ENCODE measurements around the gene ARL10.
A peak's percentile ranks its signal among the peaks of the same experiment; 100 is the strongest.

The ARL10 gene

DNA sequence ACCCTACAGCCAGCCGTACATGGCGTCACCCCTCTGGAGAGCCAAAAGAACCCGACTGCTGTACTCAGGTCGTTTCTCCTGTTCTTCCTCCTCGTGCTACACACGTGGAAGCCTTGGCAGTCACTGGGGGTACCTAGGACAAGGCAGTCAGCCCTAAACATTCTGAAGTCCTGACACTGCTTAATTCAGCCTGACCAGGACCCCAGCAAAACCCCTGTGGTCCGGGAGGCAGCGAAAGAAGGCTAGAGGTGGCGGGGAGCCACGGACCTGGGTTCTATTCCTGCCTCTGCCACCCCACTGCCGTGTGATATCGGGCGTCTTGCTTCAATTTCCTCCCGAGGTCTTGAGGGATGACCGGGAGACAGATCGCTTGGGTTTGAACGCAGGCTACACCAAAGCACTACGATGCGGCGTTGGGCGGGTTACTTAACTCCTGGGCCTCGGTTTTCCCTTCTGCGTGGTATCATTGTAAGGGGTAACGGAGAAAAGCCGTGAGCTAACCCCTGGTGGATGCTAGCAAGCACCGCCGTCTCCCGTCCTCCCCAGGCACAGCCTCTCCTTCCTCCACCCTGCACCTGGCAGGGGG, 429 bp upstream of the ARL10 start:
- Histone ChIP-seq H3K27me3 (ENCODE audit: low read depth, low read length) (no peaks in the 10 kb centered on the region), H3K4me1 (ENCODE audit: control insufficient read depth in 1 of 2, insufficient read depth in 2 of 2, low read length in 2 of 2) (peaks cover 0 to 20% of the 10 kb centered on the region in 2 donors), H3K27ac (ENCODE audit: low read length) (no peak overlapping the region), H3K4me3 (ENCODE audit: low read depth in 1 of 2, low read length in 2 of 2) (peak overlapping the region; percentile 67 to 94), H3K9me3 (ENCODE audit: control insufficient read depth in 1 of 2, low read length in 2 of 2) (no peaks in the 10 kb centered on the region), H3K36me3 (ENCODE audit: control insufficient read depth in 1 of 2, insufficient read depth in 2 of 2, low read length in 2 of 2) (peaks cover 0 to 20% of the 10 kb centered on the region in 2 donors)

DNA sequence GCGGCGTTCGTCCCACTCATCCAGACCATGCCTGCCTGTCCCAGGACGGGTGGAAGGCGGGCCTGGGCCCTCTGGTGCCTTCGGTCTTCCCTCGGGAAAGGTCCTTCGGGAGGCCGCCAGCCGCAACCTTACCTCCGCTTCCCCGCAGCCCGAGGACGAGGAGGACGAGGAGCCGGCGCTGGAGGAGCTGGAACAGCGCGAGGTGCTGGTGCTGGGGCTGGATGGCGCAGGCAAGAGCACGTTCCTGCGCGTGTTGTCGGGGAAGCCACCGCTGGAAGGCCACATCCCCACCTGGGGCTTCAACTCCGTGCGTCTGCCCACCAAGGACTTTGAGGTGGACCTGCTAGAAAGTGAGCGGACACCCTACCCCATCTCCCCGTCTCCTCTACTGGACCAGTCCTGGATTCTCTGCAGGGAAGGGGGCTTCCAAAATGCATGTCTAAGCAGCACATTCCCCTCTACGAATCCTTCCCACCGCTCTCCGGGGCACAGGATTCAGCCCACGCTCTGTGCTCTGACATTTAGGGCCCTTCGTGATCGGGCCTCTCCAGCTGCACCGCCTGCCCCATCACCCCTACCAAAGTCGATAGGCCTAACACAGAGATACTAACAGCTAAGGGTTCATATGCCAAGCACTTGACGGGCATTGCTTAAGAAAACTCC, 1.1 kb downstream of the ARL10 start:
- H3K27me3 ChIP-seq (ENCODE audit: low read depth, low read length): no peaks in the 10 kb centered on the region
- no peaks in the 10 kb centered on the region for H3K9me3 ChIP-seq (ENCODE audit: control insufficient read depth in 1 of 2, low read length in 2 of 2)
- H3K36me3 ChIP-seq (ENCODE audit: control insufficient read depth in 1 of 2, insufficient read depth in 2 of 2, low read length in 2 of 2): peaks cover 0 to 25% of the 10 kb centered on the region in 2 donors
- H3K4me3 ChIP-seq (ENCODE audit: low read depth in 1 of 2, low read length in 2 of 2): peak overlapping the region; percentile 50 to 94
- H3K27ac ChIP-seq (ENCODE audit: low read length): no peak overlapping the region
- peaks cover 0 to 14% of the 10 kb centered on the region in 2 donors for H3K4me1 ChIP-seq (ENCODE audit: control insufficient read depth in 1 of 2, insufficient read depth in 2 of 2, low read length in 2 of 2)

DNA sequence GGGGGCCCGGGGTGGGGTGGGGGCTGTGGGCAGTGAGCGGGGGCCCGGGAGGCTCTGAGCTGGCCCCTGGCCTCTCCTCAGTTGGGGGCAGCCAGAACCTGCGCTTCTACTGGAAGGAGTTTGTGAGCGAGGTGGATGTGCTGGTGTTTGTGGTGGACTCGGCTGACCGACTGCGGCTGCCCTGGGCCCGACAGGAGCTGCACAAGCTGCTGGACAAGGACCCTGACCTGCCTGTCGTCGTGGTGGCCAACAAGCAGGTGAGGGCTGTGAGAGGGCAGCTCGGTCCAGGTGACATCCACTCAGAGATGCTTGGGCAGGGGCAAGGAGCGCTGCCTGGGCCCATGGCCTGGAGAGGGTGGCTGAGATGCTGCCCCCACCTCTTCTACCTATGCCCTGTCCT, 3.4 kb downstream of the ARL10 start:
- H3K4me1 ChIP-seq (ENCODE audit: control insufficient read depth in 1 of 2, insufficient read depth in 2 of 2, low read length in 2 of 2): peaks cover 0 to 19% of the 10 kb centered on the region in 2 donors
- H3K4me3 ChIP-seq (ENCODE audit: low read depth in 1 of 2, low read length in 2 of 2): no peak overlapping the region
- peaks cover 0 to 34% of the 10 kb centered on the region in 2 donors for H3K36me3 ChIP-seq (ENCODE audit: control insufficient read depth in 1 of 2, insufficient read depth in 2 of 2, low read length in 2 of 2)
- no peaks in the 10 kb centered on the region for H3K27me3 ChIP-seq (ENCODE audit: low read depth, low read length)
- H3K9me3 ChIP-seq (ENCODE audit: control insufficient read depth in 1 of 2, low read length in 2 of 2): no peaks in the 10 kb centered on the region
- no peak overlapping the region for H3K27ac ChIP-seq (ENCODE audit: low read length)

DNA sequence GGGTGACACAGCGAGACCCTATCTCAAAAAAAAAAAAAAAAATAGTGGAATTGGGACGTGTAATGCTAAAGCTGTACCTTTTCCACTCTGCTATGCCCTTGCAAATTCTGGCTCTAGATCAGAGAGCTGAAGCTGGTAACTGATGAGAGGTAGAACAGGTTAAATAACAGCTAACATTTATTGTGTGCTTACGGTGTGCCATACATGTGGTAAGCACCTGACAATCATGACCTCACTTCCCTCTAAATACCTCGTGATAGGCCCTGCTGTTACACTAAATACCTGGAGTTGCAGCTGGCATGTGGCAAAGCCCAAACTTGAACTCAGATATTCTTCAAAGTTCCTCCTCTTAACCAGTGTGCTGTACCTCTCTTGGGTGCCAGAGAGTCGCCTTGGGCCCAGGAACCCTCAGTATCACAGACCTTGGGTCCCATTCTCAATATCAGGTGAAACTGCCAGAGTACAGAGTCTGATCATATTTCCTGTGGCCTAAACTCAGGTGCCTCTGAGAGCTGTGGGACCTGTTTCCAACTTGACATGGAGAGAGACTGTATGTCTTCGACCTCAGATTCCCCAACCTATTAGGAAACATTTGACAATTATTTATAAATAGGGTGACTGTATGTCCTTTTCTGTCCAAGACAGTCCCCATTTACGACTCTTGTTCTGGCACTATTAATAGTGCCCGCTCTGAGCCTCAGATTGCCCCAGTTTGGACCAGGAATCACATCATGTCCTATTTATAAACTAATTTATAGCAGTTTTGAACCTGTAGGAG, 4.8 kb downstream of the ARL10 start:
- Histone ChIP-seq H3K27me3 (ENCODE audit: low read depth, low read length) (no peaks in the 10 kb centered on the region), H3K4me3 (ENCODE audit: low read depth in 1 of 2, low read length in 2 of 2) (no peak overlapping the region), H3K4me1 (ENCODE audit: control insufficient read depth in 1 of 2, insufficient read depth in 2 of 2, low read length in 2 of 2) (peaks cover 0 to 19% of the 10 kb centered on the region in 2 donors), H3K36me3 (ENCODE audit: control insufficient read depth in 1 of 2, insufficient read depth in 2 of 2, low read length in 2 of 2) (peaks cover 0 to 34% of the 10 kb centered on the region in 2 donors), H3K27ac (ENCODE audit: low read length) (no peak overlapping the region), H3K9me3 (ENCODE audit: control insufficient read depth in 1 of 2, low read length in 2 of 2) (no peaks in the 10 kb centered on the region)

DNA sequence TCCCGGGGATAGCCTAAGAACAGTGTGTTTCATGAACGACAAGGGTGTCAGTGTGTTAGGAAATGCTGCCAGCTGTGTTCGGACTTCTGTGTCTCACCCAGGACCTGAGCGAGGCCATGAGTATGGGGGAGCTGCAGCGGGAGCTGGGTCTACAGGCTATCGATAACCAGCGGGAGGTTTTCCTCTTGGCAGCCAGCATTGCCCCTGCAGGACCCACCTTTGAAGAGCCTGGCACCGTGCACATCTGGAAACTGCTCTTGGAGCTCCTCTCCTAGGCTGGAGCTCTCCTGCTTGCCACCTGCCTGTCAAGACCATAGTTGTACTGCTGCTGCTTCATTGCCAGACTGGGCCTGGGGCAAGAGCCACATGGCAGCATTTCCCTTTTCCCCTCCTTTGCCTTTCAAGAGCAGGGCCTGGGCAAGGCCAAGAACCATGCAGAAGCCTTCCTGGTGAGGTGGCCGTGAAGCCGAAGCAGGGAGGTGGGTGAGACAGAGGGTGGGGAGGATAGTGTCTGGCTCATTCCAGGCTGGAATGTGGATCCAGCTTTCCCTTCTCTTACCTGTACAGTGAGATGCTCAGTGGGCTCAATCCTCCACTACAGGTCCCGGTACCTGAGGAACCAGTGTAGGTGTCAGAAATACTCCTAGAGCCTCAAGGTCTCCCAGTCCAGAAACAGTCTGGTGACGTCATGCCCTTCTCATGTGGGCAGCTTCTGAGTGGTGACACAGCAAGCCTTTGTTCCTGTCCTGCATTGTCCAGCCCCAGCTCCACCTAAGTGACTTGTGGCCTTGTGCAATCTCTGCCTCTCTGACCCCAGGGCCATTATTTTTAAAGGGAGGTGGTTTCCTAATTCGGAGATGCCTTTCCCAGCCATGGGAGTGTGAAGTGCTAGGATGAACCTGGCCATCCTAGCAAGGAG, 6.6 kb downstream of the ARL10 start:
- Histone ChIP-seq H3K36me3 (ENCODE audit: control insufficient read depth in 1 of 2, insufficient read depth in 2 of 2, low read length in 2 of 2) (peaks cover 0 to 34% of the 10 kb centered on the region in 2 donors), H3K4me3 (ENCODE audit: low read depth in 1 of 2, low read length in 2 of 2) (no peak overlapping the region), H3K9me3 (ENCODE audit: control insufficient read depth in 1 of 2, low read length in 2 of 2) (no peaks in the 10 kb centered on the region), H3K4me1 (ENCODE audit: control insufficient read depth in 1 of 2, insufficient read depth in 2 of 2, low read length in 2 of 2) (peaks cover 0 to 12% of the 10 kb centered on the region in 2 donors), H3K27ac (ENCODE audit: low read length) (no peak overlapping the region), H3K27me3 (ENCODE audit: low read depth, low read length) (no peaks in the 10 kb centered on the region)

DNA sequence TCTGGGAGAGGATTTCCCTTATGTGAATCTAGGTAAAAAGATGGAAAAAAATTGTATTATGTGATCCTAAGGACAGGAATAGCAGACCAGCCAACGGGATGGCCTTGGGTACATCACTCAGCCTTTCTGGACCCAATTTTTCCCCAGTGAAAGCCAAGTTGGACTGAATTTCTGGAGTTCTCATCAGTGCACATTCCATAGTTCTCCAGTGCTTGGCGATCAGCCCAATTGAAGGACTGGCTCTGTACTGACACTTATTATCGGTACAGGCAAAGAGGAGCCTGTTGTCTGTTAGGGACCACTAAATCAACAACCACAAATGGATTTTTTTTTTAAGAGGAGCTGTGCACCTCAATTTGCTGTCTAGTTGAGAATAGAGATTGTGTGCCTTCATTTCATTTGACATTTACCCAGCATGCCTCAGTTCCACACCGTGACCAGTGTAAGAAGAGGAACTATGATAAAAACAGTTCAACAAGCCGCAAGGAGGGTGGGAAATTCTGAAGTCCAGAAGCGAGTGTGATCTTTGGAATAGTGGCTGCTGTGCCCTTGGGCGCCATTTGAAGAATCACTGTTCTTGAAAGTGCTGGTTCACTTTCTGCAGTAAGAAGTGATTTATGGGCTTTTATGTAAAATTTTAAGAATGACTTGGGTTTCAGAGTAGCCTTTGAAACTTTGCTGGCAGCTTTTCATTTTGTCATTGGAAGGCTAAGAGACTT, 8.0 kb downstream of the ARL10 start:
- H3K36me3 ChIP-seq (ENCODE audit: control insufficient read depth in 1 of 2, insufficient read depth in 2 of 2, low read length in 2 of 2): peaks cover 0 to 26% of the 10 kb centered on the region in 2 donors
- H3K4me1 ChIP-seq (ENCODE audit: control insufficient read depth in 1 of 2, insufficient read depth in 2 of 2, low read length in 2 of 2): peaks cover 0 to 12% of the 10 kb centered on the region in 2 donors
- no peak overlapping the region for H3K4me3 ChIP-seq (ENCODE audit: low read depth in 1 of 2, low read length in 2 of 2)
- H3K27me3 ChIP-seq (ENCODE audit: low read depth, low read length): no peaks in the 10 kb centered on the region
- no peak overlapping the region for H3K27ac ChIP-seq (ENCODE audit: low read length)
- H3K9me3 ChIP-seq (ENCODE audit: control insufficient read depth in 1 of 2, low read length in 2 of 2): no peaks in the 10 kb centered on the region

DNA sequence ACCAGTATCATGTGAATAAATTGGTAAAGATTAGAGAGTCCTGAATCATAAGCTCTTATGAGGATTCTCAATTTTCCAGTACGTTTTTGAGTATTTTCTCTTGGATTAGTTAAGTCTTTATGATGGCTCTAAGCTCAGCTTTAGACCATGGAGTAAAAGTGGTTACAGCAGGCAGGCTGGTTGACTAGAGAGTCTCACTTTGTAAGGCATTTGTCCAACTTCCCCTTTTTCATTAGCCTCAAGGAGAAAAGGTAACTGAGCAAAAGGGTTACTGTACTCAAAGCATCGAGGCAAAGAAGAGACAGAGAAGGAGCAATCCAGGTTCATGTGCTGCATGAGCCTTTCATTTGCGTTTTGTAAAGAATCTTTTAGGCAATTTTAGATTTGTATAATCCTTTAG, 14.6 kb downstream of the ARL10 start:
- Histone ChIP-seq H3K27me3 (ENCODE audit: low read depth, low read length) (no peaks in the 10 kb centered on the region), H3K27ac (ENCODE audit: low read length) (no peak overlapping the region), H3K36me3 (ENCODE audit: control insufficient read depth in 1 of 2, insufficient read depth in 2 of 2, low read length in 2 of 2) (peaks cover 23 to 27% of the 10 kb centered on the region in 2 donors), H3K4me3 (ENCODE audit: low read depth in 1 of 2, low read length in 2 of 2) (no peak overlapping the region), H3K9me3 (ENCODE audit: control insufficient read depth in 1 of 2, low read length in 2 of 2) (no peaks in the 10 kb centered on the region), H3K4me1 (ENCODE audit: control insufficient read depth in 1 of 2, insufficient read depth in 2 of 2, low read length in 2 of 2) (peaks cover 0 to 12% of the 10 kb centered on the region in 2 donors)

DNA sequence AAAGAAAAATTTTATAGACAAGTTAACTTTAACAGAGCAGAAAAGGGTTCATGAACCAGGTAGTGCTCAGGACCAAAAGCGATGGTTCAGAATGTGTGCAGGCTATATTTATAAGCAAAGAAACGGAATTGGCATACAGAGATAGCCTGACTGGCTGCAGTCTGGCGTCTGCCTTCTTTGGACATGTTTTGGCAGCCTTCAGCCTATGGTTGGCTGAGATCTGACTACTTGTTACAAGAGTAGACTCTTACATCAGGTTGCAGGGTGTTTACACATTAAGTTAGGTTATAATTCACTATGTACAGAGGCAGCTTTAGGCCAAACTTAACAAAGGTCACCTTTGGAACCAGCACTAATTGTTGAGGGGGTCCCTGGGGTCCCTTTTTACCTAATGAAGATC, 16.1 kb downstream of the ARL10 start:
- H3K27ac ChIP-seq (ENCODE audit: low read length): no peak overlapping the region
- peaks cover 34 to 36% of the 10 kb centered on the region in 2 donors for H3K36me3 ChIP-seq (ENCODE audit: control insufficient read depth in 1 of 2, insufficient read depth in 2 of 2, low read length in 2 of 2)
- H3K4me1 ChIP-seq (ENCODE audit: control insufficient read depth in 1 of 2, insufficient read depth in 2 of 2, low read length in 2 of 2): peaks cover 0 to 12% of the 10 kb centered on the region in 2 donors
- no peaks in the 10 kb centered on the region for H3K27me3 ChIP-seq (ENCODE audit: low read depth, low read length)
- H3K4me3 ChIP-seq (ENCODE audit: low read depth in 1 of 2, low read length in 2 of 2): no peak overlapping the region
- no peaks in the 10 kb centered on the region for H3K9me3 ChIP-seq (ENCODE audit: control insufficient read depth in 1 of 2, low read length in 2 of 2)

GRCh38 chr5:176381979-176382378, 16.7 kb downstream of the ARL10 start:
- Histone ChIP-seq H3K4me3 (ENCODE audit: low read depth in 1 of 2, low read length in 2 of 2) (no peak overlapping the region), H3K36me3 (ENCODE audit: control insufficient read depth in 1 of 2, insufficient read depth in 2 of 2, low read length in 2 of 2) (peaks cover 34 to 36% of the 10 kb centered on the region in 2 donors), H3K27me3 (ENCODE audit: low read depth, low read length) (no peaks in the 10 kb centered on the region), H3K9me3 (ENCODE audit: control insufficient read depth in 1 of 2, low read length in 2 of 2) (no peaks in the 10 kb centered on the region), H3K4me1 (ENCODE audit: control insufficient read depth in 1 of 2, insufficient read depth in 2 of 2, low read length in 2 of 2) (peaks cover 0 to 12% of the 10 kb centered on the region in 2 donors), H3K27ac (ENCODE audit: low read length) (no peak overlapping the region)

- Histone ChIP-seq H3K4me3 (ENCODE audit: low read depth in 1 of 2, low read length in 2 of 2) (no peak overlapping the region), H3K36me3 (ENCODE audit: control insufficient read depth in 1 of 2, insufficient read depth in 2 of 2, low read length in 2 of 2) (peaks cover 34 to 36% of the 10 kb centered on the region in 2 donors), H3K9me3 (ENCODE audit: control insufficient read depth in 1 of 2, low read length in 2 of 2) (no peaks in the 10 kb centered on the region), H3K27me3 (ENCODE audit: low read depth, low read length) (no peaks in the 10 kb centered on the region), H3K4me1 (ENCODE audit: control insufficient read depth in 1 of 2, insufficient read depth in 2 of 2, low read length in 2 of 2) (peaks cover 0 to 19% of the 10 kb centered on the region in 2 donors), H3K27ac (ENCODE audit: low read length) (no peak overlapping the region)
These were observed 17.4 kb downstream of the ARL10 start for GRCh38 chr5:176382721-176383120.
